Activated gamma-delta T cell (primary cell): Measurements from ENCODE around the gene AGBL2.
A peak's percentile ranks its signal among the peaks of the same experiment; 100 is the strongest.
"Not testable (repeated sequence)": the region's sequence is repeated elsewhere in the genome, so short reads cannot be mapped to it uniquely, and the experiment has no call there.

Source experiments
- DNase-seq: peaks from one replicate; lab custom pipeline; 2025; lab: John Stamatoyannopoulos, UW
- total RNA-seq, 2 donors: gene quantifications; one replicate each; lab custom pipeline; 2026; lab: John Stamatoyannopoulos, UW

Gene AGBL2
- 5.0 to 6.7 reads per million in 2 donors for total RNA-seq

- peak; percentile 77 for DNase-seq
Observed at GRCh38 chr11:47715082-47715669, at the start of gene AGBL2. Gene AGBL2 (minus strand): TSS chr11:47715369. CDS start chr11:47714650, 719 bp downstream.

DNA sequence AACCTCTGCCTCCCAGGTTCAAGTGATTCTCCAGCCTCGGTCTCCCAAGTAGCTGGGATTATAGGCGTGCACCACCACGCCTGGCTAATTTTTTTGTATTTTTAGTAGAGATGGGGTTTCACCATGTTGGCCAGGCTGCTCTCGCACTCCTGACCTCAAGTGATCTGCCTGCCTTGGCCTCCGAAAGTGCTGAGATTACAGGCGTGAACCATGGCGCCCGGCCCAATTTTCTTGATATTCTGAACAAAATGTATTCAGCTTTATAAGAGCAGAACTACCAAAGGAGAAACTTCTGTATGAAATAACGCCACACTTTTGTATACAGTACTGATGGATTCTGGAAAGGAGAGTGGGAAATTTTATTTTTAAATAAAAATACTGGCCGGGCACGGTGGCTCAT lies 44.1 kb upstream of the AGBL2 start:
- not testable (repeated sequence) for DNase-seq

GRCh38 chr11:47756208-47756607 lies 41.0 kb upstream of the AGBL2 start:
- DNase-seq, result no peak

GRCh38 chr11:47750725-47751124 lies 35.6 kb upstream of the AGBL2 start:
- no peak for DNase-seq

- not testable (repeated sequence) for DNase-seq
Observed at GRCh38 chr11:47742494-47742893, 27.3 kb upstream of the AGBL2 start.

DNA sequence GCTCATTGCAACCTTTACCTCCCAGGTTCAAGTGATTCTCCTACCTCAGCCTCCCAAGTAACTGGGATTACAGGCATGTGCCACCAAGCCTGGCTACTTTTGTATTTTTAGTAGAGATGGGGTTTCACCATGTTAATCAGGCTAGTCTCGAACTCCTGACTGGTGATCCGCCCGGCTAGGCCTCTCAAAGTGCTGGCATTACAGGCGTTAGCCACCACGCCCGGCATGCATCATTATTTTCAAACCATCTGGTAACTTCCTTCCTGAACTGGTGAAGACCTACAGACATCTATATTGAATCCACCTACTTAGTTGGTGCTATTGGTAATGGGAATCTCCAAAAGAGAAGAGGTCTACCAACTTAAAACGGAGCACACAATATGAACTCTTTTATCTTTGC lies 22.6 kb upstream of the AGBL2 start:
- not testable (repeated sequence) for DNase-seq

DNA sequence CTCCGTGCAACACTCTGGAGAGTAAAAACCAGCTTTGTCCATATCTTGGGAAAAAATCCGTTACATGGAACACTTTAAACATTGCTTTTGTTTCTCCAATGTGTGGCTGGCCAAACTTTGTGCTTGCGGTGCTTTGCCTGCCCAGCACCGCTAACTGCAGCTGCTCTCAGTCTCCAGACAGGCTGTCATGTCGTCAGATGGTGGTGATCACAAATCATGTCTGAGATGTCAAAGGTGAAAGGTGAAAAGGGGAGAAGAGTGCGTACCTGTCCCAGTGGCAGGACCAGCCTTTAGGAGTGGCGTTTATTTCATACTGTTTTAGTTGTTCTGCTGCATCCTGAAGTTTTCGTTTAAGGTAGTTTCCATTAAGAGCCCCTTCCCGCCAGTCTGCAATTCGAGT lies 17.1 kb upstream of the AGBL2 start:
- DNase-seq, result no peak

DNA sequence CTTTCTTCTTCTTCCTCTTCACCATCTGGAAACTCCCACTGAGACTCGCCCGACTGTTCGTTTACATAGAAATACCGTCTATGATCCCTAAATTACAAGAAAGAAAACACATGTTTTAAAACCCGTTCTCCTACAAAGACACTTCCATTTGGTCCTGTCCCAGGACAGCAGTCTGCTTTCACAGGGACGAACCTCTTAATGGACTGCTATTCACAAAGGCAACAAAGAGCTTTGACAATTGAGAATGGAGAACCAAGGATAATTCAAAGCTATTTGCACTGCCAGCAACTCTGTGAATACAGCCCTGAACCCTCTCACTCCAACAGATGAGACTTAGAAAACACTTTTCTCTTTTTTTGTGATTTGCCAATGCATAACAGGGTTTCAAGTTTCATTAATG lies 16.3 kb upstream of the AGBL2 start:
- no peak for DNase-seq

GRCh38 chr11:47726878-47727514 lies 11.8 kb upstream of the AGBL2 start:
- DNase-seq, result no peak

DNA sequence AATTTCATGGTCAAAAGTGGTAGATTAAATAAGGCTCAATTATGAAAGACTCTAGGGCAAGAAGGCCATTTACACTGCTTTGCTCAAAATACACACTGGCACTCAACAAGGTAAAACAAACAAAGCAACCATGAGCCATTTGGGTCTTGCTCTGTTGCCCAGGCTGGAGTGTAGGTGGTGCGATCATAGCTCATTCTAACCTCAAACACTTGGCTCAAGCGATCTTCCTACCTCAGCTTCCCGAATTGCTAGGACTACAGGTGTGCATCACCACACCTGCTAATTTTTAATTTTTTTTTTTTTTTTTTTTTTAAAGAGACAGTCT lies 10.9 kb upstream of the AGBL2 start:
- no peak for DNase-seq

DNA sequence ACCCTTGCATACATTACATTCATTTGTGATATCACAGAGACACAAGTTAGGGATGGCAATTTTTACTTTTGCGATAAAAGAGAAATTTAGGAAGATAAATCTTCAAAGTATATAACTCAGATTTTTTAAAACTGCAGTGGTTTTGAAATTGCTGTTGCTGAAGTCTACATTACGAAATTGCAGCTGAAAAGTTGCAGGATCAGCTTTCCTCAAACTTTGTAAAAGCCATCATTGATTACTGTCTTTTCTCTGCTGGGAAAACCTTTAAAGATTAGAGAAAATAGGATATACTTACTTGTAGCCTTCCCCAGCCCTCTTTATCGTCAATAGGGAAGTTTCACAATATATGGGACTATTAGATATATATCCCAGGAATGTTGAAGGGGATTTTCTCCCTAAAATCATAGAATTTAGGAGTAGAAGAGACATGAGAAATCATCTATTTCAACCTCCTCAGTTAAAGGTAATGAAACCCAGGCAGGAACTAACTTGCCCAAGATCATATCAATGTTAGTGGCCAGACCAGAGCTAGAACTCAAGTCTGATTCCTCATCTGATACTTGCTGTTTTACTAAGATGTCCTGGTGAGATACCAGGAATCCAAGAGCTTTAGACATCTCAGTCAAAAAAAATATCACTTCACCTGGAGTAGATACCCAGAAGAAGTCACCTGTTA lies 10.4 kb upstream of the AGBL2 start:
- DNase-seq, result no peak

DNA sequence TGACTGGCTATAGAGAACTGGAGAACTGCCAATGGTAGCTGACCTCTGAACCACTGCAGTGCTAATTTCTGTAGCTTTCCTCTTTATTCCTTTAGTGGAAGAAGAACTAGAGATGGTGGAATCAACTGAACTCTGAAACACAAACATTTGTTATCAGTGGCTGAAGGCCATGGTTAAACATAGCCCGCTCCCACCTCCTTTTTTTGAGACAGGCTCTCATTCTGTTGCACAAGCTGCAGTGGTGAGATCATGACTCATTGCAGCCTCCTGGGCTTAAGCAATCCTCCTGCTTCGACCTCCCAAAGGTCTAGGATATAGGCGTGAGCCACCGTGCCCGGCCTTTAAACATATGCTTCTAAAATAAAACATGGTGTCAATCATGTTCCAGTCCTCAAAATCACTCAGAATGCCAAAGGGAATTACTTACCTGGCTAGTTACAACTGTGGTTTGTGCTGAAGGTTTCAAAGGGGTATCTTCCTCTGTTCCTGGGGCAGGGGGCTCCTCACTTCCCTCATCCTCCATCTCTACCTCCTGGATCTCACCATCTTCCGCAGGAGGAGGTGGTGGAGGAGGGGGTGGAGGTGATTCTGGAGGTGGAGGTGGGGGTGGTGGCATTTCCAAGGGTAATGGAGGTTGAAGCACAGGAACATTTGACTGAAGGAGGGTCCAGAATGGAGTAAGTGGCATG lies 9.0 kb upstream of the AGBL2 start:
- no peak for DNase-seq

DNA sequence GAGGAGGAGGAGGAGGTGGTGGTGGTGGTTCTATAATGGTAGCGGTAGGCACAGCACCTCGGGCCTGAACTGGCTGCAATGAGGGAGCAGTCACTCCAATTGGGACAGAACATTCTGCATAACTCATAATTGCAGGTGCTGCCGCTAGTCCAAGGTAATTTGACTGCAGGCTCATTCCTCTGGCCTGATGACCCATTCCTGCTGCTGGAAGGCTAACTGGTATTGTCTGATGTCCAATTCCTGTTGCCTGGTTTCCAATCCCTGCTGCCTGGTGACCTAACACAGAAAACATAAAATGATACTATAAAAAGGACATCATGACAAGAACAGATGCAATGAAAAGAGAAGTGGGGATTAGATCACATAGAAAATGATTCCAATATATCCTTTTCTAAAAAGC lies 7.9 kb upstream of the AGBL2 start:
- no peak for DNase-seq

- no peak for DNase-seq
Observed at GRCh38 chr11:47720651-47721050, 5.5 kb upstream of the AGBL2 start.

- no peak for DNase-seq
Observed at GRCh38 chr11:47716692-47717091, 1.5 kb upstream of the AGBL2 start.

DNA sequence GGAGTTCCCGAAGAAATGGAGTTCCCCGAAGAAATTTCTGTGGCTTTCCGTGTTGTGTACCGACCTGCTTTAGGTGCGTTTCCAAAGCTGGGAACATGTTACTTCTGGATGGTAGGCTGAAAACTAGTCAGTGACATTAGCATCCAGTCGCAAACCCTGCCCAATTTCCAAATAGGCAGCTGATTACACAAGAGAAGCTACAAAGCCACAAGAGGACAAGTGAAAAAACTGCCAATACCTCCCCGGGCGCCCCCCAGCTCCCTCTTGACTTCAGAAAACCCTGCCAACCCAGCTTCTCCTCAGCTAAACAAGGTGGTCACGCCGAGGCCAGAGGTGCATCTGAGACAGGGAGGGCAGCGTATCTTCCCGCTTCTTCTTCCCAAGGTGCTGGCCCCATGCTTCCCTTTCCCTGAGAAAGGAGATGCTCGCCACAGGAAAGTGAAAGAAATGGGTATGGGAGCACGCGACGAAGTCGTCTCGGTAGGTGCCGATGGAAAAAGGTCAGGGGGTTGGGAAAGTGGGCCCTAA lies 551 bp downstream of the AGBL2 start:
- DNase-seq, result no peak

DNA sequence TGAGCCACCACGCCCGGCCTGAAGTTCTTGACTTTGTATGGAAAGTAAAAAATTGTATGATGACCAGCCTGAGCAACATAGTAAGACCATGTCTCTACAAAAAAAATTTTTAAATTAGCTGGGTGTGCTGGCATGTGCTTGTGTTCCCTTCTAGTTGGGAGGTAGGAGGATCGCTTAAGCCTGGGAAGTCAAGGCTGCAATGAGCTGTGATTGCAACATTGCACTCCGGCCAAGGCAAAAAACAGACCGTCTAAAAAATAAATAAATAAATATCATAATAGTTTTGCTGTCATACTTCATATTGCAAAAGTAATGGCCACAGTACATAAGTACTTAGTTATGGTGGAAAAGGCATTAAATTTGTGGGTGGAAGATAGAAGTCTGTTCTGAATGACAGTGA lies 3.4 kb downstream of the AGBL2 start:
- no peak for DNase-seq

DNA sequence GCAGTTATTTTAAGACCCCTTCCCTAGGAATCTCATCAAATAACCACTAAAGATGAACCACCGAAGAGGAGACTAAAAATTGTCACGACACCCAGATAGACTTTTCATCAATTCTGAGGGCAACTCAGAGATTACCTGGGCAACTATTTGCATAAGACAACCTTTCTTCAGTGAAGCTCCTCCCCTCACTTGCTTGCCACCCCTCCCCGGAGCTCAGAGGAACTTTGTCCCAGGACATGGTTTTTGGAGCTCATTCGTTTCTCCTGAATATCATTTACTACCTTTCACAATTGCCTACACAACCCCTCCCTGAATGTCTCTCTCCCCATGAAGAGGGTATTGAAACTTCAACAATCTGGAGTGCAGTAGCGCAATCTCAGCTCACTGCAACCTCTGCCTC lies 3.9 kb downstream of the AGBL2 start:
- no peak for DNase-seq

DNA sequence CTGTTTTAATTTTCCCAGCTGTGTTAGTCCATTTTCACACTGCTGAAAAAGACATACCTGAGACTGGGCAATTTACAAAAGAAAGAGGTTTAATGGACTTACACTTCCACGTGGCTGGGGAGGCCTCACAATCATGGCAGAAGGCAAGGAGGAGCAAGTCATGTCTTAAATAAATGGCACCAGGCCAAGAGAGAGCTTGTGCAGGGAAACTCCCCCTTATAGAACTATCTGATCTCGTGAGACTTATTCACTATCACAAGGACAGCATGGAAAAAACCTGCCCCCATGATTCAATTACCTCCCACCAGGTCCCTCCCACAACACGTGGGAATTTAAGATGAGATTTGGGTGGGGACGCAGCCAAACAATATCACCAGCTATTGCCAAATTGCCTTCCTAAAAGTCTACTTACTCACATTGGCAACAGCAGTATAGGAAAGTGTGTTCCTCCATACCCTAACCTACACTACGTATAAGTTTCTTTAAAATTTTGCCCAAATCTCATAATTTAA lies 7.8 kb downstream of the AGBL2 start:
- DNase-seq, result not testable (repeated sequence)

- no peak for DNase-seq
Observed at GRCh38 chr11:47705721-47706120, 9.4 kb downstream of the AGBL2 start.

DNA sequence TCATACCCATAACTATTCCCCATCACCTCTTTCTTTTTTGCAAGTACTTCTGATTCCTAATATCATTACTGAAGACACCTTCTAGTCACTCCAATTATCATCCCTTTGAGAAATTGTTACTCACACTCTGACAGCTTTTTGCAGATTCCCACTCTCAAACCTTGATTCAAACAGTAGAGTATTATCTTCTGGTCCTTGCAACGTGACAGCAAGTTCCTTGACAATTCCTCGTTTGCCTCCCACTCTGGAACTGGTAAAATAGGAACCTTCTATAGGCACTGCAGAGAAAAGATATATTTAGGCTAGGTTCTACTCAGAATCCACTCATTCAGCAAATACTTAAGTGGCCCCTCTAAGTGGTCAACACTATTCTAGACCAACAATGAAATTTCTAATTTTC lies 23.2 kb downstream of the AGBL2 start:
- DNase-seq, result no peak

DNA sequence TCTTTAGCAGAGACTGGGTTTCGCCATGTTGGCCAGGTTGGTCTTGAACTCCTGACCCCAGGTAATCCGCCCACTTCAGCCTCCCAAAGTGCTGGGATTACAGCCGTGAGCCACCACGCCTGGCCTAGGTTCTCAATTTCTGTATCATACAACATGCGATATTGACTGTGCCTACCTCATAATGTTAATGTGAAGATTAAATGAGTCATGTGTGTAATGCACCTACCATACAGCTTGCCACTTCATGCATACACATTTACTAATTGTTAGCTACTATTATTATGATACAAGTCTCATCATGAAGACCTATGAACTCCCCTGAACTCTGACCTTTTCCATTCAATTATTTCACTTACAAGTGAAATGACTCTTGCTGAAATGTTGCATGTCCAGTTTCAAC lies 25.7 kb downstream of the AGBL2 start:
- no peak for DNase-seq
